Testis (tissue), 2 donors: ENCODE results near the gene CDKAL1.

Experiments
- CTCF ChIP-seq, 3 experiments: fragments of 450-650 bp in 2 of 3; fragments of 200-600 bp in 1 of 3; sonication (generic) in 1 of 3; IDR thresholded peaks; one replicate each; pipeline ENCODE4 v1.5.1; 2016 to 2019; ENCODE audit warnings: antibody characterized with exemption in 3 of 3, mild to moderate bottlenecking in 2 of 3, moderate library complexity in 1 of 3
- POLR2A ChIP-seq: fragments of 450-650 bp; IDR thresholded peaks from one replicate; pipeline ENCODE4 v1.6.1; 2017; ENCODE audit warnings: antibody characterized with exemption, mild to moderate bottlenecking, moderate library complexity

- TF ChIP-seq CTCF (IDR thresholded peaks at IDR 0.05) (no peak), POLR2A (no peak)
Measured at GRCh38 chr6:21274851-21275250, 740.6 kb downstream of the CDKAL1 start.
